ENCODE data around the gene PLAGL1.

The PLAGL1 gene

DNA sequence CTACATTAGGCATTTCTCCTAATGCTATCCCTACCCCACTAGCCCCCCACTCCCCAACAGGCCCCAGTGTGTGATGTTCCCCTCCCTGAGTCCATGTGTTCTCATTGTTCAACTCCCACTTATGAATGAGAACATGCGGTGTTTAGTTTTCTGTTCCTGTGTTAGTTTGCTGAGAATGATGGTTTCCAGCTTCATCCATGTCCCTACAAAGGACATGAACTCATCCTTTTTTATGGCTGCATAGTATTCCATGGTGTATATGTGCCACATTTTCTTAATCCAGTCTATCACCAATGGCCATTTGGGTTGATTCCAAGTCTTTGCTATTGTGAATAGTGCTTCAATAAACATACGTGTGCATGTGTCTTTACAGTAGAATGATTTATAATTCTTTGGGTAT, 1.6 kb upstream of the PLAGL1 start:
- in situ Hi-C loops (cut with MboI; ENCODE audit: low sequenced_read_pairs): loop anchor here (5.0 kb wide), 1 partner anchor 432 kb away; no protein-coding TSS in a partner anchor

DNA sequence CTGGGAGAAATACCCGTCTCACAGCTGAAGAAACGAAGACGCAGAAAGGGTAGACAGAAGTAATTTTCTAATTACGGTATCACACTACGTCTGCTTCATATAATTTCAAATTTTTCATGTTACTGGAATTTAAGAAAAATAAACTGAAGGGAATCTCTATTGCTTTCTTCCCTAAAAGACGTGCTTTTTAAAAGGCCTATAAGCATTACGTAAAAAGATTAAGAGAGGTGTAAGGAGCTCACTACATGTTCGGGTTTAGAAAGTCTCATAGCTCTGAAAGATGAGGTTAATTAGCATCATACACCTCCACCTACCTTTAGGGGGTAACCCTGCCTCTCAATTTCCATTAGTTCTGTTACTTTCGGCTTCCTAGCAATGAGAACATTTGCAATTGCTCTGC, 787 bp upstream of the PLAGL1 start:
- in situ Hi-C loops (cut with MboI; ENCODE audit: low sequenced_read_pairs): no loop called here

DNA sequence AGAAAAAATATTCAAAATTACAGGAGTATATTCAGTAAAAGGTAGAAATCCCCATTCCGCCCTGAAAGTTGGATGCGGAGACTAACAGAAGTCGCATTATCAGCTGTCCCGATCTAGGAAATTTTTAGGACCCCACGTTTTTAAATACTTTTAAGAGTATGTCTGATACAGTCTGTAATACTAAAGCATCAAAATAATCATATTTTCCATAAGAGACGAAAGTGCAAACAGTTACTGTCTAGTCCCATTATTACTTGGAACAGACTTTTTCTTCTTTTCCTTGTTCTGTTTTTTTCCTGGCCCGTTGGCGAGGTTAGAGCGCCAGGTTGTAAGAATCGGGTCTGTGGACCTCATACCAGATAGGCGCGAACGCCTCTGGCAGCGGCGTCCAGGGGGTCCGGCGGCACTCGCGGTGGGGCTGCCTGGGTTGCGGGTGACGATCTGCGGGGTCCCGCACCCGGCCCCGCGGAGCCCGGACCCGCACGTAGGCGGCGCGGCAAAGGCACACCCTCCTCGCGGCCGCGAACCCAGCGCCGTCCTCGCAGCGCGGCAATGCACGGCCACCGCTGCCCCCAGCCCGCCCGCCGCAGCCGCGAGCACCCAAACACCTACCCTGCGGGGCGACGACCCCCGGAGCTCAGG, 460 bp downstream of the PLAGL1 start:
- in situ Hi-C loops (cut with MboI; ENCODE audit: low sequenced_read_pairs): no loop called here

- in situ Hi-C loops (cut with MboI; ENCODE audit: low sequenced_read_pairs): no loop called here
Measured at GRCh38 chr6:144006736-144007477, 1.2 kb downstream of the PLAGL1 start.

- in situ Hi-C loops (cut with MboI; ENCODE audit: low sequenced_read_pairs): no loop called here
Measured at GRCh38 chr6:143999406-143999805, 8.7 kb downstream of the PLAGL1 start.

- in situ Hi-C loops (cut with MboI; ENCODE audit: low sequenced_read_pairs): no loop called here
Measured at GRCh38 chr6:143998686-143999085, 9.4 kb downstream of the PLAGL1 start.

DNA sequence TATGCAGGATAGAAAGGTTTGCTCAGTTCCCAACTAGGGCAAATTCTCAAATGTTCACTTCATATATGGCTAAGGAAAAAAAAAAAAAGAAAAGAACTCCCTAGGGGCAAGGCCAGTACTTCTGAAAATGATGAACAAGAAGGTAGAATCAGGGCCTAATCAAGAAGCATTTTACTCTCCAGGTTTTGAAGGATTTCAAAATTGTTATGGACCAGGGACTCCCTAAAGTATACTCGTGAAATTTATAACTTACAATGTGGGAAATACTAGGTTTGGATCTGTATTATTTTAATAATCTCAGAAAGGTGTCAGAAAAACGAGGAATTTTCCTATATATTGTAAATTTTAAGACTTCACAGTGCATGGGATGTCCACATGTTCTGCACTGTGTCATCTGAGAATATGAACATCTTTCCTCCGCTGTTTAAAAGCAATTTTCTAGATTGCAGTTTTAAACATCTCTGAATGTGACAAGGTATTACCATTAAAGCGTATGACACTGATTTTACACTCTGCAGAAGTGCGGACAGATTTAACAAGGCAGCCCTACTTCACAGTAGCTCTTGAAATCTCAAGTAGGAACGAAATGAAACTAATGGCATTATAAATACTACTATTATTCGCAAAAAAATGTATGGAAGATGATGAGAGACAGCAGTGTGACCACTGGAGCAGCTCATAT, 14.0 kb downstream of the PLAGL1 start:
- in situ Hi-C loops (cut with MboI; ENCODE audit: low sequenced_read_pairs): no loop called here

- in situ Hi-C loops (cut with MboI; ENCODE audit: low sequenced_read_pairs): no loop called here
Measured at GRCh38 chr6:143992285-143992684, 15.8 kb downstream of the PLAGL1 start.

DNA sequence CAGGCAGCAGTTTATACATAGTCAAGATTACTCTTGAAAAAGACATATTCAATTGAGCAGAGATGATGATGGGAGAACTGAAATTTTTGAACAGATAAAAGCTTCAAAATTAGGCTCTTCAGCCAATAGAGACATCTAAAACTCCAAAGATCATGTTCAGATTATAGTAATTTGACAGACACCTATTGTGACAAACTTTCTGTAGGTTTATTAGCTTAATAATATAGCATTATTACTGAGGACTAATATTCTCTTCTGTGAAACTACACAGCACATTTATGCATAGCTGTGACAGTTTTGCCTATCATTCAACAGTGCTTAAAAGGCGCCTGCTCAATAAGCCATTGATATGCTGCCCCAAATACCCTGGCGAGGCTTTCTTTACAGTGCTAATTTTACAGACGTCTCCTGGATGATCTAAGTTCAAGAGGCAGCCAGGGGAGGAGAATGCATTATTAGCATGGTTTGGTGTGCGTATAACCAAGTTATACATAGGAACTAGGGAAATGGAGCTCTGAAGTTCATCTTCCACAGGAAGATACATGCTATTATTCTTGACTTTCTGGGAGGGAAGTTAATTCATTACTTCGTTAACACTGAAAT, 21.5 kb downstream of the PLAGL1 start:
- in situ Hi-C loops (cut with MboI; ENCODE audit: low sequenced_read_pairs): no loop called here

GRCh38 chr6:143984666-143985065, 23.4 kb downstream of the PLAGL1 start:
- in situ Hi-C loops (cut with MboI; ENCODE audit: low sequenced_read_pairs): no loop called here

- in situ Hi-C loops (cut with MboI; ENCODE audit: low sequenced_read_pairs): no loop called here
Measured at GRCh38 chr6:143982968-143983367, 25.1 kb downstream of the PLAGL1 start.

DNA sequence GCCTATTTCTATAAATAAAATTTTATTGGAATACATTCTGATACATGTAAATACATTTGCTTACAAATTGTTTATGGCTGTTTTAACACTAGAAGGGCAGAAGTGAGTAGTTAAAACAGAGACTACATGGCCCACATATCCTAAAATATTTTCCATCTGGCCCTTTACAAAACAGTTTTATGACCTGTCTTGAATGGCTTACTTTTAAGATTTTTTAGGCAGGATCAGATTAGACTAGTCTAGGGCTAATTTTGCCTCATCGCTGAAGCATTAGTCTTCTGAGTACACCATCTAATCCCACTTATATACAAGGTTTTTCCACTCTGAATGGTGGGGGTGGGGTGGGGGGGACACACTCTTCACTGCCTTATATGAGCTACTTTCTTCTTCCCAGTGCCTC, 27.1 kb downstream of the PLAGL1 start:
- in situ Hi-C loops (cut with MboI; ENCODE audit: low sequenced_read_pairs): no loop called here

DNA sequence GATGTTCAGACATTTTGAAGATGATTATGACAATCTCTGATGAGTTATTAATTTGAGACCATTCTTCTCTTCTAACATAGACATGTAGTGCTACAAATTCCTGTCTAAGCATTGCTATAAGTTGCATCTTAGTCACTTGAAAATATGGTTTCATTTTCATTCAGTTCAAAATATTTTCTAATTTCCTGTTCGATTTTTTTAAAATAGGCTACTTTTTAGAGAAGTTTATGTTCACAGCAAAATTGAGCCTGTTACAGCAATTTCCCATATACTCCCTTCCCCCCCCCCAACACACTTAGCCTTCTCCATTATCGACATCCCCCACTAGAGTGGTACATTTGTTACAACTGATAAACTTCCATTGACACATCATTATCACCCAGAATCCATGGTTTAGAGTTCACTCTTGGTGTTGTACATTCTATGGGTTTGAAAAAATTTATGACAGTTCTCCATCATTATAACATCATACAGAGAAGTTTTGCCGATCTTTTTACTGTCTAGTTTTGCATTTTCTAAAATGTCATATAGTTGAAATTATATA, 31.2 kb downstream of the PLAGL1 start:
- in situ Hi-C loops (cut with MboI; ENCODE audit: low sequenced_read_pairs): no loop called here

- in situ Hi-C loops (cut with MboI; ENCODE audit: low sequenced_read_pairs): no loop called here
Measured at GRCh38 chr6:143974089-143974488, 34.0 kb downstream of the PLAGL1 start.

GRCh38 chr6:143973097-143973966, 34.7 kb downstream of the PLAGL1 start:
- in situ Hi-C loops (cut with MboI; ENCODE audit: low sequenced_read_pairs): no loop called here

- in situ Hi-C loops (cut with MboI; ENCODE audit: low sequenced_read_pairs): no loop called here
Measured at GRCh38 chr6:143971482-143972205, 36.4 kb downstream of the PLAGL1 start.

DNA sequence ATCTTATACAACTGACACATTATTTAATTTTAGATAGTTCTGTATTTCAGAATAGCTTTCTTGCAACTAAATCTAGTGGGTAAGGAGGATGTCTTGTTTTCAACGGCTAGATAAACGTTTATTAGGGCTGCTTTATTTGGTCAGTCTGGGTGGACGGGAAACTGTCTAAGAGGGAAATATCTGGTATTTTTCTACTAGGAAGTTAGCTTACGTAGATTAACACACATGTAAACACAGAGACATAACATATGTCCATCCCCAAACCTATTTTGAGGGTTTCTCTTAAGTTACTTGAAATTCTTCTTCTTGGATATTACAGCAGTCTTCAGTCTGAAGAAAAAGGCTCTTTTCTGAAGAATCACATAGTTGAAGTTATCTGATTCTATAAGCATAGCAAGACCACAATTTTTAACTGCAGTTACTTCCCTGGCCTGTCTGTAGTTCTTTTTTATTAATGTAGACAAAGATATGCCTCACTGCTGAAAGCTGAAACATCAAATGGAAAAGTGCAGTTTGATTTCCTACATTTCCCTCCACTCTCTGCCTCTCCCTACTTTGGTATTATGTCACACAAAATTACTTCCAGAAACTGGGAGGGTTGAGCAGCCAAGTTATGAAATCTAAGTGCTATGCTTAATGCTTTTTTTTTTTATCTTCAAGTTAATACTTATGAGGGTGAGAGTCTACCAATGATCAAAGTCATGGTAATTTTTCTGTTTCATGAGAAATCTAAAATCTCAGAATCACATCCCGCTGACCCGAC, 37.4 kb downstream of the PLAGL1 start:
- in situ Hi-C loops (cut with MboI; ENCODE audit: low sequenced_read_pairs): no loop called here

DNA sequence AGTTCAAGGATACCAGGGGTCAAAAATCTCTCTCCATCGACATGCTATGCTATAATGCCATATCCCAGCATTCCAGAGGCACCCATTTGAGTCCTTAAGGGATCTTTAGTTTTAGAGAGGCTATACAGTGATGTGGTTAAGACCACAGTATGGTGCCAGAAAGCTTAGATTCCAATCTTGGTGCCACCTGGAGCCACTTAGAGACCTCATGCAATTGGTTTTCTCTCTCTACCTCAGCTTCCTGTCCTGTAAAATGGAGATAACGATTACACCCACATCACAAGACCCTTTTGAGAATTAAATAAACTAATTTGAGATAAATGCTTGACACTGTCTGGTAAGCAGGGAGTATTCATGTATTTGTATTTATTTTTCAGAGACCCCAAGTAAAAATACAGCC, 39.0 kb downstream of the PLAGL1 start:
- in situ Hi-C loops (cut with MboI; ENCODE audit: low sequenced_read_pairs): no loop called here

Measured in HL-60/S4 (cell line).